Lung (tissue), 12 donors: ENCODE measurements around the gene MAMDC2. TPM values are rescaled to one million over a fixed set of nuclear protein-coding genes. Genes with fewer than 3 reads are reported as not detected.

Experiments used
- ATAC-seq: fragments of 200-7000 bp; cut with Tn5 transposase; one replicate; pipeline ENCODE4 v1.9.1; 2020; ENCODE audit warnings: moderate number of reproducible peaks; ENCODE audit not compliant: insufficient read depth, low FRiP score
- DNase-seq, 3 donors: peaks; one replicate each; pipeline ENCODE4 v3.0.0-alpha.2; 2013 to 2017
- H3K27ac ChIP-seq, 2 donors: one replicate each; pipeline ENCODE4 v1.5.1; 2013; ENCODE audit warnings: mild to moderate bottlenecking in 2 of 2, moderate library complexity in 2 of 2, control low read depth in 1 of 2, inconsistent platforms in 1 of 2, low read depth in 1 of 2, low read length in 1 of 2
- H3K27me3 ChIP-seq, 3 donors: one replicate each; pipeline ENCODE4 v1.5.1; 2013; ENCODE audit warnings: low read length in 2 of 3; ENCODE audit not compliant: control insufficient read depth in 3 of 3, insufficient read depth in 3 of 3
- H3K36me3 ChIP-seq, 4 donors: one replicate each; pipeline ENCODE4 v1.5.1; 2013; ENCODE audit warnings: low read length in 4 of 4, mild to moderate bottlenecking in 1 of 4, moderate library complexity in 1 of 4; ENCODE audit not compliant: control insufficient read depth in 4 of 4, insufficient read depth in 4 of 4
- H3K4me1 ChIP-seq, 5 donors: one replicate each; pipeline ENCODE4 v1.5.1; 2013; ENCODE audit warnings: low read length in 5 of 5, mild to moderate bottlenecking in 2 of 5, moderate library complexity in 1 of 5; ENCODE audit not compliant: control insufficient read depth in 5 of 5, insufficient read depth in 5 of 5
- H3K4me3 ChIP-seq: one replicate; pipeline ENCODE4 v1.5.1; 2013; ENCODE audit warnings: mild to moderate bottlenecking, control low read depth, moderate library complexity
- H3K9ac ChIP-seq, 2 donors: one replicate each; pipeline ENCODE4 v1.5.1; 2013; ENCODE audit warnings: low read length in 2 of 2, control low read depth in 1 of 2; ENCODE audit not compliant: insufficient read depth in 1 of 2
- H3K9me3 ChIP-seq, 4 donors: one replicate each; pipeline ENCODE4 v1.5.1; 2013; ENCODE audit warnings: low read length in 3 of 4, mild to moderate bottlenecking in 1 of 4, moderate library complexity in 1 of 4; ENCODE audit not compliant: control insufficient read depth in 4 of 4, insufficient read depth in 3 of 4
- CTCF ChIP-seq: IDR thresholded peaks from 2 replicates; pipeline ENCODE4 v1.5.1; 2012; ENCODE audit warnings: mild to moderate bottlenecking; ENCODE audit errors: control extremely low read depth, extremely low read depth
- WGBS, 2 donors: extraction: QIAGEN DNeasy Blood & Tissue Kit; methylation state at CpG; one replicate each; pipeline ENCODE4 v1.1.7; 2013; 5-methylcytosine and 5-hydroxymethylcytosine counted together
- polyA plus RNA-seq, 2 donors: library from polyadenylated mRNA; stranded (reverse); fragments of 200-250 nt; gene quantifications; one replicate each; pipeline ENCODE4 v1.2.1, GENCODE V29; 2013
- total RNA-seq, 2 donors: library from RNA; depleted of rRNA in 1 of 2; stranded (reverse); fragments of >200 nt in 1 of 2; gene quantifications; one replicate each; pipeline ENCODE4 v1.2.1, GENCODE V29; 2014 to 2021
- donor health status: control.
- donor health status: control.
- donor health status: Bipolar disorder and iron deficiency.
- donor health status: healthy.
- donor health status: DM: yes; HTN: yes; CAD: no.

The MAMDC2 gene
- total and polyA plus RNA-seq, 4 donors: 6.5 to 28.6 (median 10.0) TPM

GRCh38 chr9:70123695-70124094 is 80.0 kb downstream of the MAMDC2 start:
- TF ChIP-seq CTCF: no peak
- Histone ChIP-seq H3K27me3 (no peaks in the 10 kb centered on the region), H3K9me3 (peaks cover 0 to 3% (median 0%) of the 10 kb centered on the region in 4 donors), H3K36me3 (peaks cover 0 to 2% (median 0%) of the 10 kb centered on the region in 4 donors), H3K4me1 (peaks cover 0 to 16% (median 1%) of the 10 kb centered on the region in 5 donors), H3K27ac (no peak overlapping the region), H3K9ac (no peak overlapping the region), H3K4me3 (no peak overlapping the region)
- 85 to 86% methylated on average over 4 of the region's 4 CpGs for WGBS, 2 donors
- no peak for DNase-seq
- ATAC-seq: no peak

GRCh38 chr9:70125621-70126263 is 82.1 kb downstream of the MAMDC2 start:
- 76 to 89% methylated on average over 4 of the region's 4 CpGs for WGBS, 2 donors
- Histone ChIP-seq H3K4me3 (no peak overlapping the region), H3K27ac (peak overlapping the region in 1 of 2 donors; percentile 2), H3K4me1 (peaks cover 0 to 16% (median 4%) of the 10 kb centered on the region in 5 donors), H3K36me3 (peaks cover 0 to 2% (median 0%) of the 10 kb centered on the region in 4 donors), H3K9ac (no peak overlapping the region), H3K9me3 (peaks cover 0 to 3% (median 0%) of the 10 kb centered on the region in 4 donors), H3K27me3 (no peaks in the 10 kb centered on the region)
- no peak for ATAC-seq
- peak; percentile 28 to 80 (median 55) for DNase-seq
- no peak for TF ChIP-seq CTCF

GRCh38 chr9:70127036-70127435 is 83.4 kb downstream of the MAMDC2 start:
- H3K4me3 ChIP-seq: no peak overlapping the region

More at GRCh38 chr9:70127036-70127435, 83.4 kb downstream of the MAMDC2 start:
- ATAC-seq: no peak
- Histone ChIP-seq H3K9me3 (peaks cover 0 to 3% (median 0%) of the 10 kb centered on the region in 4 donors), H3K36me3 (peaks cover 0 to 2% (median 0%) of the 10 kb centered on the region in 4 donors), H3K27me3 (no peaks in the 10 kb centered on the region), H3K4me1 (peaks cover 0 to 16% (median 4%) of the 10 kb centered on the region in 5 donors), H3K9ac (no peak overlapping the region), H3K27ac (no peak overlapping the region)
- no peak for DNase-seq
- no peak for TF ChIP-seq CTCF
- 80 to 81% methylated on average over 6 of the region's 6 CpGs for WGBS, 2 donors
